NAMALWA (cell line): ENCODE results near the gene CDH26.

Source experiments
- DNase-seq: peaks from one replicate; pipeline ENCODE4 v3.0.0-alpha.2; 2015; ENCODE audit warnings: low spot score

CDH26 gene

DNA sequence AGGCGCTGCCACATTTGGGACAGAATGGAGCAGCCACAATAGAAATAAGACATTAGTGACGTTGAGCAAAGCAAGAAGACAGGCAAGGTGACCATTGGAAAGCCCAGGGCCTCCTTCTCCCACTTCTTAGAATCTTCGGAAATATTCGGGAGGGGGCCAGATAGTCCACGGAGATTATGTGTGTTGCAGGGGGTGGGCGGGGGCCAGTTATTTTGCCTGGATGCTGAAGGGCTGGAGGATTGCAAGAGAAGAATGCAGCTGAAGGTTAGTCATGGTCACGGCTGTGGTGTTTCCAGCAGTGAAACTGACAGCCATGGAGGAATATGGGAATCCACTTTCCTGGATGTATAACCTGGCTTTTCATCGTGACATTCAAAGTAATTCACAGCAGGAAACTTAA is 88.6 kb downstream of the CDH26 start:
- DNase-seq, result no peak

DNA sequence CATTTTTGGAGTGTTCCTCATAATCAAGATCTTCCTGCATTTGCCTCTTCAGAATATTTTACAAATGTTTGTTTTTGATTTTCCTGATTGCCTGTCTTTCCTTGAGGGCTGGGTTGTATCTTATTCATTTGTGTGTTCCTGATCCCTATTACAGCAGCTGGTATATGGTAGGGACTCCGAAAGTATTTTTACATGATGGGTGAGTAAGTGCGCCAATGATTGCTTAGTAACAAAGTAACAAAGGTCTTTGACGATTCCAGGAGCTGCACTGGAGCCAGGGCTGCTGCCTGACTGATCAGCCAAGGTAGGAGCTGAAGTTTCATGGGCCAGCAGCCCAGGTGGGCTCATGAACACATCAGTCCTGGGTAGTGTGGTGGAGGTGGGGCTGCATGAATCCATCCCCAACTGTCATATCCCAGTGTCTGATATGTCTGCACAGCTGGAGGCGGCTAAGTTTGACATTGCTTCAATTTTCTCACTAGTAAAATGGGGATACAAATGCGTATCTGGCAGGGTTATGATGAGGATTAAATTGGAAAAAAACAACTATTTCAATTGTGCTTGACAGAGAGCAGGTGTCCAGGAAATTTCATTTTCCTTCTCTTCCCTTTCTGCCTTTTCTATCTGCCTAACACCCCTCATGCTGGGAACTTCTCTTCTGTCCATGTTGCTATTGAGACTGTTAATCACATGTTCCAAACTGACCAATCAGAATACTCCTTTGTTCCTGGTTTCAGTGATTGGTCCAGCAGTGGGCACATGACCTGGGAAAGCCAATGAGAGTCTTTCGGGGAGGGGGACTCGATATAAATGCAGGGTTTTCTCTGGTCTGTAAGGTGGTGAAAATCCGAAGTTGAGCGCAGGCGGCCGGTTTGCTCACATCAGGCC is 90.7 kb downstream of the CDH26 start:
- peak; percentile 66 for DNase-seq

DNA sequence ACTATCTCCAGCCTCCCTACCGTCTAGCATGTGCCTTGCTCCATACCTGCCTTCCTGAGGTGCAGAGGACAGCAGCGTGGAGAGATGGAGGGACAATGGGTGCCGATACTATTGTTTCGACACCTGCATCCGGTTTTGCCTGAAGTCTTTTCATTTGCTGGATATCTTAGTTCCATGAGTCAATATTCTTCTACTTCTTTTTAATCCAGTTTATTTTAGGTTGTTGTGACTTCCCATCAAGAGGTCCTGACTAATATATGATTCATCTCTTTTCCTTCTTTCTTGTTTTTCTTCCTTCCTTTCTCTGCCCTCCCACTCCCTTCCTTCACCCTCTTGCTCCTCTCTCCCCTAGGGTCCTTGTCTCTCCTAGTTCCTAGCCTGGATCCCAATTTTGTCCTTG is 91.4 kb downstream of the CDH26 start:
- DNase-seq, result no peak

DNA sequence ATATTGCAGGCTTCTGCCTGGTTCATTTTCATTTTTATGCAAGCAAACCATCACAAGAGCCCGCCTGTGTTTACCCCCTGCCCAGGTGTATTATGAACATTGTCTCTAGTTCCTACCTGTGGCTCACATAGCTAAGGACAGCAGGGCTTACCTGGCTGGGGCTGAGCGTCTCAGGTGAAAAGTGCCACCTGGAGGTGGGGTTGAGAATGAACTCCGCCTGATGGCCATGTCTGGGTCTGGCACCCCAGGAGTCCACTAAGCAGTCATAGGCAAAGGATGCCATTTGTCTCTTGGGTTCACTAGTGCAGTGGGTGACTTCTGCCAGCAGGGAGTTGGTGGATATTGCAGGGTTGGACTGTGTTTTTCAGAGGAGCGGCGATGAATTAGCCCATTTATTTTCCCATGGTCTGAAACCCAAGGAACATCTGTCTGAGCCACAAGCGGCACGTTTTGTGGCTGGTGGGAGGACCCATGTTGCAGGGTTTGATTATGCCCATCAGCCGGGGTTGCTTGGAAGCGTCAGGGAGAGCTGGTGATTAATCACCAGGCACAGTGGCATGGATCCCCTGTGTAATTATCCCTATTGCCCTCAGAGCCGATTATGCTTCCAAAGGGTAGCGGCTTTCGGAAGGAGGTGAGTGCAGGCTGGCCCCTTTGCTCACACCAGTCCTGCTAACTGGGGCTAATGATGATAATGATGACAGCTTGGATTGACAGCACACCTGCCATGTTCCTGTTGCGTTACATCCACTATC is 92.1 kb downstream of the CDH26 start:
- DNase-seq, result no peak

DNA sequence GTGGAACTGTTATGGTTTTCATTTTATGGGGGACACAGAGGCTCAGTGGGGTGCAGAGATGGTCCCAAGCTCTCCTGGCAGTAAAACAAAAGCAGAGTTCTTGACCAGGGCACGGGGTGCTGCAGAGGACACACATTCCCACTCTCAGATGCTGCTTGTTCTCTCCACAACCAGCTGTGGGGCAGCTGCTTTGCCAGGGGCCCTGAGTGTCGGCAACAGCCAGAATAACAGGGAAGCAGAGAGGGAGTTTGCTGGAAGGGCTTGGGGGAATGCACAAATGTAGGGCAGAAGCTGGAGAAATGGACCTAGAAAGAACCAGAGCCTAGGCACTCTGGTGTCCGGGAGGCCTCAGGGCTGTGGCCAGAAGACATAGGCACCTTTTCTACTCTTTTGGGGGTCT is 93.7 kb downstream of the CDH26 start:
- DNase-seq, result no peak

DNA sequence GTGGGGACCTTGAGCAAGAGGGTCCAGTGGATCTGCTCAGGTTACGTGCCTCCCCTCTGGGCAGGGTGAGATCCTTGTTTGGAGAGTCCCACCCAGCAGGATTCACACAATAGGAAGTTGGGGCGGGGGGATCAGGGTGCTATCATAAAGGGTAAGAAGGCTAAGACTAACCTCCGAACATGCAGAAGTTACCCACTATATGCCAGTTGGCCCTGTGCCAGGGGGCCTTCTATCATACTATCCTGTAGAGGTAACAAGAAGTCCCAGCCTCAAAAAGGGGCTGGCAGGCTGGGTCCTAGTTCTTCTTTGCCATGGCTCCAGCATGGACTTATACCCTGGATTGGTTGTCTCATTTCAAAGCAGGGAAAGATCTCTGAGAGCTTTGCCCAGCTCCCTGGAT is 94.1 kb downstream of the CDH26 start:
- no peak for DNase-seq

DNA sequence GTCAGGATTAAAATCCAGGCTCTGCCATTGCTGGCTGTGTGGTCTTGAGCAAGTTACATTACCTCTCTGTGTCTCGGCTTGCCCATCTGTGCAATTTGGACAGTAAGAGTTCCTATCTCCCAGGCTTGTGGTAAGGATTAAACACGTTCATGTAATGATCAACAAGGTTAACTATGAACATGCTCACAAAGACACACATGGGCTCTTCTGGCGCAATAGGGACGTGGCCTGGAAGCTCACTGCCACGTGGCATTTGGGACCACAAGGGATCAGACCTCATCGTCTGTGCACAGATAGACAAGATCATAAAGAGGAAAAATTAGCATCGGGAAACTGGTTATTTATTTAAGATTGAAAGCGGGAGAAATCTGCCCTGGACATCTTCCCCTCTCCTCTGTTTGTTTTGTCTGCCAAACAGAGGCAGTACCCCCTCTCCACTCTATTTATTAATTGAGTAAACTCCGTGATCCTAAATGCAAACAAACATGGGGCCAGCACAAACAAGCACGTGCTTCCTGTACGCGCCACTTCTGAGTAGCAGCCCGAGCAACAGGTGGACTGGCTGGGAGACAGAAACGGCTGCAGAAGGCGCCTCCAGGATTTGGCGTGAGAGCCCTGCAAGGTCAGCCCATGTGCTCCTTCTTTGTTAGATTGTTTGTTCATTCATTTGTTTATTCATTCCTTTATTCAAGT is 95.0 kb downstream of the CDH26 start:
- no peak for DNase-seq

DNA sequence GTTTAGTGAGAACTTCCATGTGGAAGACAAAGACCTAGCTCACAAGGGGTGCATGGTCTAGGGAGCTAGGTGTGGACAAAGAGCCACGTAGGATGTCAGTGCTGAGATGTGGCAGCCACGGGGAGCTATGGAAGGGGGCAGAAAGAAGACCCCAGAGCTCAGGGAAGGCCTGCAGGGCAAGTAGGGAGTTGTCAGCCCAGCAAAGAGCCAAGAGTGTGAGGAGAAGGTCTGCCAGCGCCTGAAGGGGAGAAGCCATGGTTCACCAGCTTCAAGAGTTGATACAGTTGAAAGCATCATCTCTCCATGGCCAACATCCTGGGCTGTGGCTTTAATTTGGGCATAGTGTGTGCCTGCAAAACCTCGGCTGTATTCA is 95.6 kb downstream of the CDH26 start:
- DNase-seq, result no peak

DNA sequence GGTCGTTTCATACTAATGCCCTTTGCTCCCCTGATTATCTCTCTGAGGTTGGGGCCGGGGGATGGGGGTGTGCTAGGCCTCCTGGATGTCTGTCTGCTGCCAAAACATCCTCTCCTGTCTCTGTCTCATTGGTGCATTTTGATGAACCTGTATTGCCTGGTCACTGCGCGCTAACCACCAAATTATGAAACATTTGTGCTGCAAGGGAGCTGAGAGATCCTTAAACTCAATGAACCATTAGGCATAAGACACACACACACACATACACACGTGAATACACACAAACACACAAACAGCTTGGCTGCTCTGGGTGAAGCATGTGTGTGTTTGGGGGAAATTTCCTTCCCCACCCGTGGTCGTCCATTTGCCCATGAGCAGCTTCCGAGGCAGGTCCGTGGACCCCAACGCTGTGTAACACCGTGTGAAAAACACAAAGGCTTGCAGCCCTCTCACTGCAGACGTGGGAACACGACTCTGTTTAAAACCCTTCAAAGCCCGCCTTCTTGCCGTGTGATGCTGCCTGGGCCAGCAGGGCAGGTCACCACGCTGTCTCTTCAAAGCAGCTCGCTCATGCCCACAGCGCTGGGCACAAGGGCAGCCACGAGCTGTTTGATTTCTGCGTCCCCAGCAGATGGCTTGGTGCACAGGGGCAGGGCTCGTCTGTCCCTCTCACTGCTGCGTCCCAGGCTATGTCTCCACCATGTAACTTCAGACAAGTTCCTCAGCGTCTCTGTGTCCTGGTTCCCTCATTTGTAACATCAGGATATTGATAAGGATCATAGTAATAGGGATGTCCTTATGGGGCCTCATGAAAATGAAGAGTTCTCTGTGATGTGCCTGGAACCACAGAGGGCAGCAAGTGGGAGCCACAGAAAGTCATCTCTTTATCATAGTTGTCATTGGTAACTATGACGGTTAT is 96.8 kb downstream of the CDH26 start:
- DNase-seq, result no peak

DNA sequence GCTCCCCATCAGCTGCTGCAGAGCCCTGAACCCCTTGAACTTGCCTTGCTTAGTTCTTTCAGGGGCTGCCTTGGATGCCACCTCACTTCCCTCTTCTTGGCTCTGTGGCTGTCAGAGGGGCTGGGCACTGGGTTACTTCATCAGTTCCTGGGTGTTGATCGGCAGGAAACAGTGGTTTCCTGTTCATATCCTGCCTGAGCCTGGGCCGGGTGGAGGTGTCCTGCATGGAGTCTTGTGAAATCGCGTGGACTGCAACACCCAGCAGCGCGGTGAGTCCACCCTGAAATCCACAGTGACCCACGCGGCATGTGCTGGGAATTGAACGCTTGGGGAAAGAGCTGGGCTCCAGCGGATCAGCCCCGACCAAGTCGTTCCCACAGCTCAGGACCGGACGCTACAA is 97.5 kb downstream of the CDH26 start:
- DNase-seq, result no peak

DNA sequence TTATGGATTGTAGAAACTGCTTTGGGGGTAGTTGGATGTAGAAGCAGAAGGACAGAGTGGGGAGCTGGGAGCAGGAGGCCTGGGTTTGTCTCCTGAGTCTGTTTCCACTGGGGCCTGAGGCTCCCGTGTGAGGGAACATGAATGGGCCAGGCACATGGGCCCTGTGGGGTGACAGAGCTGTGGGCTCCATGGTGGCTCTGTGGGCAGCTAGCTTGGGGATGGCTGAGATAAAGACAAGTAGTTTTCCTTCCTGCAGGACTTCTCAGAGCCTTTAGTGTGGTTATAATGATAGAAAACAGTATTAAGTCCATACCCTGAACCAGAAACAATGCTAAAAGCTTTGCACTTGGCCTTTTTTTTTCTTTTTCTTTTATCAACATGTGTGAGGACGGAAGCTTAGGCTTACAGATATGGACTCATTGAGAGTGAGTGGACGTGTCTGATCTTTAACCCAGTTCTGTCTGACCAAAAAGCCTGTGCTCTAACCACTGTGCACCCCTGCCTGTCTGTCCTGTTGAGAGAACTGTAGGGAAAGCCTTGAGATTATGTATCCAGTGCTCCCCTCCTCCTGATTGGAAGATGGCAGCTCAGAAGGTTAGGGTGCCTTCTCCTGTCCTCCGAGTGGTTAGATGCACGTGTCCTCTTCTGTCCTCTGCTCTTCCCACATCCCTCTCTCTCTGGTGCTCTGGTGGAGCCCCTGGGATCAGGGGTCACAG is 98.3 kb downstream of the CDH26 start:
- DNase-seq, result no peak

DNA sequence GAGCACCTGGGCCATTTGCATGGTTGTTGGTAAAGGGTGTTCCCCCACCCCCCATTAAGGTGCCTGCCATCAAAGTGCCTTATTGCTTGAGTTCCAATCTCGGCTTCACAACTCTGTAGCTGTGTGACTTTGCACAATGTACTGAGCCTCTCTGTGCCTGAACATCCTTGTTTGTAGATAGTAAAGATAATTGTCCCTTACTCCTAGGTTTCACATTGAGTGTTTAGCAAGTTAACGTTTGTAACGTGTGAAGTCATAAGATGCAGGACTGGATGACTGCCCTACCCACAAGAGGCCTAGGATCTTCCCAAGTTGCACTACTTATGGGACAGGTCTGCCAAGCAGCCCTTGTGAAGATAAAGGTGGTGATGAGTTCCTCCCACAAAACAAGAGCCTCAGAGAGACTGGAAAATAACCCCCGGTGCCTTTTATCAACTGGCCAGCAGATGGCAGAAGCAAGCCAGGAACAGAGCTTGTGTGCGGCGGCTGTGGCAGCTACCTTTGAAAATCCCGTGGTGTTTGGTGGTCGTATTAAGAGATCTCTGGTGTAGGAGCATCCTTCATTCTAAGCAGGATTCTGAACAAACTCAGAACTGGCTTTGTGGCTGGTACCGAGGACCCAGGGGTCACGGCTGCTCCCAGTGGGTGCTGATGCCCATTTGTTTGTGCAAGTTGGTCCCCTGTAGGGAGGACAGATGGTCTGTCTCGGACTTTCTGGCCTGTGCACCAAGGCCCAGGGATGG is 99.1 kb downstream of the CDH26 start:
- peak; percentile 73 for DNase-seq

DNA sequence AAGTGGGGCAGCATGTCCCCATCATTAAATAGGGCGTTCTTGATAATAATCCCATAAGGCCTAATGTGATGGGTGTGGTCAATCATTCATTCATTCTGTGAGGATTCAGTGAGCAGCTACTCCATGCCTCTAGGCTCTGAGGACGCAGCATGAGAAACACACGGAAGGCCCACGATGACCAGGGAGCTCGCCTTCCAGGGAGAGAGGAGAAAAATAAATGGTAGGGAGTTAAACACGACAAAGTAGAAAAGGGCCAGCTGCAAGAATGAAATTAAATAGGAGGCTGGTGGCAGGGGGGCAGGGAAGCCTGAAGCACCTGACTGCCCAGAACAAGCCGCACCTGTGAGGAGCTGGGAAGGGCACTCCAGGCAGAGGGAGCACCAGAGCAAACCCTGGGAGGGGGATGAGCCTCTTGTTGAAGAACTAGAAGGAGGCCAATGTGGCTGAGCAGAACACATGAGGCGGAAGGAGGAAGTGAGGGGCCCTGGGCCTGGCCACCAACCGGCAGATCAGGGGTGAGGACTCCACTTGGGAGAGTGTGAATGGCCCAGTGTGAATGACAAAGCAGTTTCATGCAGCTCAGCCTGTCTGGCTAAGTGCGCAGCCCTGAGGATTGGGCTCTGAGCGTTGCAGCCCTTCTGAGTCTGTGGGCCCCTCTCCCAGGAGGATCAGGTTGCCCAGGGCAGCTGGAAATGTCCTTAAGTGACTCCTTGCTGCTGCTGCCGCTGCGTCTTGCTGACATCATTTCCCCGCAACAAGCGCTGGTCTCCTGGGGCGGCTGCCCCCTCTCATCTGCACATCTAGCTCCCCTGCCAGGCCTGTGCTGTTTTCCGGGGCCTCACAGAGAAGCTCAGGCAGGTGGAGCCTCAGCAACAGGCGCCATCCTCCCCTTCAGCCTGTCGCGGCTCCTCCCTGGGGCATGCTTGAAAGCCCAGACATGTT is 99.9 kb downstream of the CDH26 start:
- DNase-seq, result no peak

DNA sequence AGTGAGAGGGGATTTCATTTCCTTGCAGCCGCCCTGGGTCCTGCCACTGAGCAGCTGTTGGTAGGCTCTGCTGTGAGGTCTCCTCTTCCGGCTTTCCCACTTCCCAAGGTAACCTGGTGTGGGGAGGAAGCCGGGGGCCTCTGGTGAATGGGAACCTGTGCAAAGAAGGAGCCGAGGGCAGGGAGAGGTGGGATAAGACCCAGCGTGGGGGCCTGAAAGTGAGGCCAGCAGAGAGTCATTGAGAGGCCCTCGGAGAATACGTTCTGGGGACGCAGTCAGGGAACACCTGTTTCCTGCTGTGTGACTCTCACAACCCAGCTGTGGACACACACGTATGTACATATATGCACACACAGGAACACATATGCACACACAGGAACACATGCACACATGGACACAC is 100.7 kb downstream of the CDH26 start:
- DNase-seq, result no peak

DNA sequence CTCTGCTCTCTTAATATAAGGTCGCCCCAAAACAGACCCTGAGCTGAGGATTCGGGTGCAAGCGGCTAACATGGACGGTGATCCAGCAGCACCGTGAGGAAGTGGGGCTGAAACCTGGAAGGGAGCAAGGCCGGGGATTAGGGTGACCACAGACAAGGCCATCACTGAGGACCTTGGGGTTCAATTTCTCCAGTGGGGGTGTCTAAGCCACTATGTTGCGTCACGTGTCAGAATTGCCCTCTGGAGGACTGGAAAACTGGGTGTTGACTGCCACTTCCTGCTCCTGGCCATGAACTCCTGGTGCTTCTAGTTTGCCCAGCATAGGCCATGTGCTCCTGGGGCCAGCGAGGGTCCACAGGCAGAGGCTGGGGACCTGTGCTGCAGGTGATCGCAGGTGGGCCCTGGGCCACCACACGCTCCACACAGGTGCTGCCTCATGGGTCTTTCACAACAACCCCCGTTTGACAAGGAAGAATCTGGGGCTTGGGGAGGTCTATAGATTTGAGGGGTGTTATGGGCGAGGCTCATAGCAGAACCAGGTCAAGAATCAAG is 101.9 kb downstream of the CDH26 start:
- no peak for DNase-seq

DNA sequence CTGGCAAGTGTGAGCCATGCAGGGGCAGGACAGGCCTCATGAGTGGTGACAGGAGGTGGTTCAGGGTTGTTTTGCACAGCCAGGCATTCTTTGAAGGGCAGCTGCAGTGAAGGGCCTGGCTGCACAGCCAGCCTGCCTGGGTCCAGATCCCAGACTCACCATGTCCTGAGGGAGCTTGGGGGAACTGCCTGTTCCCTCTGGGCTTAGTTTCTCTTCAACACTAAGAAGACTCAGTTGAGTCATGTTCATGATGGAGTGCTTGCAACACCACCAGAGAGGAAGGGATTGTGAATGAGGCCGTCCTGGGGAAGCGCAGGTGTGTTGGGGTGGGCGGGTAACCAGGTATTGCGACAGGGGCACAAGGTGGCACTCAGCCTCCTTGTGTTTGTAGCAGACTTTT is 102.4 kb downstream of the CDH26 start:
- DNase-seq, result no peak

DNA sequence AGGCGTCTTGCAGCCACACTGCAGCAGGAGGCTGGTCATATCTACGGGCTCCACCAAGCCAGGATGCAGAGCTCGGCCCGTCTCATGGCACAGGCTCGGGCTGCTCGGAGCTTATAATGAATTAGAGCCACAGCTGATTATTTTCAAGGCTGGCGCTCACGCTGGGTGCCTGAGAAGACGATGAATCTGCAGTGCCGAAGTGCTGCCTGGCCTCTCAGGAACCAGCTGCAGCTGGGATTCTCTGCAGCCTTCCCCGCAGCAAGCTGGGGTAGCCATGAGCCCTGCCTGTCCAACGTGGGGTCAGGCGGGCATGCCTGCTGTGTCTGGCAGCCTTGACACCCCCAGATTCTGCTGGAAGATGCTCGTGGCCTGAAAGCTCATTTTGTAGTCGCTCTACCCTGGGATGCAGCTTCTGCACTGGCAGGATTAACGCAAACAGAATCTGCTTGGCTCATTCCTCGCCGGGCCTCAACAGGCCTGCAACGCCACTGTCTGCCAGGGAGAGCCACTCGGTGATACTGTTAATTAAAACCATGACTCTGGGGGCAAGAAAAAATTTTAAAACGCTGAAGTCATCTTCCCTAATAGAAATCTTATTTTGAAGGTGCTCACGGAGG is 104.3 kb downstream of the CDH26 start:
- no peak for DNase-seq

DNA sequence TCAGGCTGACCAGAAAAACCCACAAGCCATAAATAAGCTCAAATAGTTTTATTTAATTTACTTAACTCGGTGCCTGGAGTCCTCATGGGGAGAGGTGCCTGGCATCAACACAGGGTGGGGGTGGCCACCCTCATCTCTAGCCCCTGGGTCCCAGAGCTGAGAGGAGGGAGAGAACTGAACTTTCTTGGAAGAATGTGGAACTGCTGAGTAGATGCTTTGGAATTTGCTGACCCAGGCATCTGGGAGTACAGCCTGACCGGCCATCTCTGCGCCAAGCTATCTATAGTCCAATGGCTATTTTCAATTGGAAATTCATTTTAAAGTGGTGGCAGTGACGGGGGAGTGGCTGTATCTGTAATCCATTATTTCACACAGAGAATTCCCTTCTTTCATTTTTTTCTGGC is 104.8 kb downstream of the CDH26 start:
- DNase-seq, result no peak
